H1 (cell line): ENCODE data around the gene CD248. TPM values are rescaled to one million over a fixed set of nuclear protein-coding genes. Genes with fewer than 3 reads are reported as not detected.

Source experiments
- CTCF ChIA-PET: fragments of 300-600 bp; sonication (Branson Sonifier 250); formaldehyde crosslinking; loops from one replicate; lab custom pipeline; 2021; ENCODE audit not compliant: partially characterized antibody; lab: Charles Lee
- POLR2A ChIA-PET: fragments of 300-600 bp; sonication (Branson Sonifier 250); formaldehyde crosslinking; loops from one replicate; lab custom pipeline; 2021; ENCODE audit warnings: inconsistent platforms; ENCODE audit not compliant: partially characterized antibody; lab: Charles Lee
- DNase-seq, 2 experiments: peaks; one replicate each; pipeline versions ENCODE4 v3.0.0 to v3.0.0-alpha.2; 2010 to 2022; ENCODE audit warnings: low spot score in 2 of 2, low read depth in 1 of 2, mixed read lengths in 1 of 2
- FAIRE-seq: peaks from 2 replicates; lab custom pipeline; 2011; peaks lifted over from hg19 to GRCh38; lab: Jason Lieb, UNC
- H2AFZ ChIP-seq: 2 replicates; pipeline ENCODE4 v1.8.1; 2012; ENCODE audit warnings: low read length, inconsistent platforms
- H2AK5ac ChIP-seq: 2 replicates; pipeline ENCODE4 v1.6.1; 2013; ENCODE audit warnings: low read depth, low read length
- H2BK120ac ChIP-seq: replicated peaks from 2 replicates; pipeline ENCODE3; 2013; ENCODE audit warnings: low read depth, low read length, inconsistent platforms
- H2BK12ac ChIP-seq: 2 replicates; pipeline ENCODE4 v1.6.1; 2013; ENCODE audit warnings: low read depth, low read length
- H2BK15ac ChIP-seq: 2 replicates; pipeline ENCODE4 v1.6.1; 2013; ENCODE audit warnings: low read length
- H2BK20ac ChIP-seq: 2 replicates; pipeline ENCODE4 v1.6.1; 2013; ENCODE audit warnings: low read length
- H2BK5ac ChIP-seq: 2 replicates; pipeline ENCODE4 v1.6.1; 2013; ENCODE audit warnings: low read depth, low read length
- H3K14ac ChIP-seq: 2 replicates; pipeline ENCODE4 v1.6.1; 2013; ENCODE audit warnings: inconsistent platforms; ENCODE audit not compliant: insufficient read length
- H3K18ac ChIP-seq: 2 replicates; pipeline ENCODE4 v1.6.1; 2013; ENCODE audit warnings: low read length; ENCODE audit errors: extremely low read depth
- H3K23ac ChIP-seq: 2 replicates; pipeline ENCODE4 v1.6.1; 2013; ENCODE audit warnings: inconsistent platforms; ENCODE audit not compliant: insufficient read length
- H3K23me2 ChIP-seq: 2 replicates; pipeline ENCODE4 v1.6.1; 2013; ENCODE audit warnings: low read depth, low read length
- H3K27ac ChIP-seq: 2 replicates; pipeline ENCODE4 v1.6.1; 2011; ENCODE audit warnings: low read depth, low read length, inconsistent platforms
- H3K27me3 ChIP-seq, 4 experiments: replicated peaks in 1 of 4; 1 replicate in 1 of 4; 2 replicates in 3 of 4; pipeline versions ENCODE4 v1.6.1 to v1.8.1; 2011 to 2013; ENCODE audit warnings: low read length in 3 of 4, mild to moderate bottlenecking in 3 of 4, inconsistent platforms in 2 of 4, mixed read lengths in 2 of 4, moderate library complexity in 1 of 4; ENCODE audit not compliant: control insufficient read depth in 3 of 4, insufficient read depth in 3 of 4; ENCODE audit errors: extremely low read depth in 1 of 4
- H3K36me3 ChIP-seq, 4 experiments: 2 replicates each; pipeline versions ENCODE4 v1.6.1 to v1.8.1; 2011 to 2013; ENCODE audit warnings: mild to moderate bottlenecking in 4 of 4, low read length in 3 of 4, moderate library complexity in 2 of 4, control low read depth in 1 of 4, inconsistent platforms in 1 of 4; ENCODE audit not compliant: insufficient read depth in 4 of 4, control insufficient read depth in 2 of 4
- H3K4ac ChIP-seq: replicated peaks from 2 replicates; pipeline ENCODE3; 2013; ENCODE audit warnings: low read length, low read depth, mixed read lengths, inconsistent platforms; ENCODE audit not compliant: insufficient read length
- H3K4me1 ChIP-seq, 4 experiments: replicated peaks in 1 of 4; 1 replicate in 1 of 4; 2 replicates in 3 of 4; pipeline versions ENCODE4 v1.6.1 to v1.8.1; 2011 to 2013; ENCODE audit warnings: low read length in 3 of 4, inconsistent platforms in 2 of 4, mixed read lengths in 1 of 4; ENCODE audit not compliant: insufficient read depth in 4 of 4, control insufficient read depth in 3 of 4
- H3K4me2 ChIP-seq, 2 experiments: 2 replicates each; pipeline versions ENCODE4 v1.6.1 to v1.8.1; 2011 to 2013; ENCODE audit warnings: low read depth in 2 of 2, low read length in 2 of 2, control low read depth in 1 of 2, inconsistent platforms in 1 of 2, mild to moderate bottlenecking in 1 of 2; ENCODE audit not compliant: insufficient read depth in 1 of 2
- H3K4me3 ChIP-seq, 4 experiments: fragments of 200-600, 300-600 bp in 1 of 4; sonication (generic), shearing (Covaris generic), sonication (Bioruptor Twin) in 1 of 4; 2 replicates each; pipeline versions ENCODE4 v1.5.1 to v1.8.1; 2011 to 2016; ENCODE audit warnings: low read length in 4 of 4, low read depth in 3 of 4, control low read depth in 2 of 4, inconsistent platforms in 2 of 4, mild to moderate bottlenecking in 2 of 4, mixed read lengths in 1 of 4, moderate library complexity in 1 of 4; ENCODE audit not compliant: insufficient read depth in 2 of 4; ENCODE audit errors: extremely low read depth in 1 of 4
- H3K56ac ChIP-seq: replicated peaks from 2 replicates; pipeline ENCODE3; 2013; ENCODE audit warnings: low read depth, mild to moderate bottlenecking, mixed read lengths, low read length, inconsistent platforms; ENCODE audit not compliant: insufficient read length
- H3K79me1 ChIP-seq: 2 replicates; pipeline ENCODE4 v1.6.1; 2013; ENCODE audit warnings: low read depth, low read length, control low read depth
- H3K79me2 ChIP-seq, 2 experiments: 2 replicates each; pipeline versions ENCODE4 v1.6.1 to v1.8.1; 2012 to 2013; ENCODE audit warnings: low read length in 2 of 2, mild to moderate bottlenecking in 2 of 2, inconsistent platforms in 1 of 2; ENCODE audit not compliant: insufficient read depth in 2 of 2, control insufficient read depth in 1 of 2
- H3K9ac ChIP-seq, 4 experiments: replicated peaks in 1 of 4; 1 replicate in 1 of 4; 2 replicates in 3 of 4; pipeline versions ENCODE4 v1.6.1 to v1.8.1; 2011 to 2013; ENCODE audit warnings: low read depth in 3 of 4, low read length in 3 of 4, control low read depth in 2 of 4, mild to moderate bottlenecking in 2 of 4, moderate library complexity in 2 of 4, inconsistent platforms in 1 of 4; ENCODE audit errors: extremely low read depth in 1 of 4
- H3K9me3 ChIP-seq, 2 experiments: 2 replicates each; pipeline versions ENCODE4 v1.6.1 to v1.8.1; 2012 to 2013; ENCODE audit warnings: mild to moderate bottlenecking in 2 of 2, moderate library complexity in 2 of 2, control low read depth in 1 of 2, inconsistent platforms in 1 of 2, low read depth in 1 of 2, low read length in 1 of 2, mixed read lengths in 1 of 2; ENCODE audit not compliant: insufficient read depth in 2 of 2
- H4K20me1 ChIP-seq, 2 experiments: replicated peaks in 1 of 2; 2 replicates each; pipeline versions ENCODE3 to v1.8.1; 2011 to 2013; ENCODE audit warnings: inconsistent platforms in 2 of 2, low read length in 2 of 2, mild to moderate bottlenecking in 1 of 2; ENCODE audit not compliant: insufficient read depth in 2 of 2, control insufficient read depth in 1 of 2
- H4K5ac ChIP-seq: 2 replicates; pipeline ENCODE4 v1.6.1; 2013; ENCODE audit warnings: low read length, low read depth, mixed read lengths, inconsistent platforms; ENCODE audit not compliant: insufficient read length
- H4K8ac ChIP-seq: 2 replicates; pipeline ENCODE4 v1.8.0; 2013; ENCODE audit warnings: mild to moderate bottlenecking, moderate library complexity, low read length, inconsistent platforms; ENCODE audit not compliant: insufficient read depth; ENCODE audit errors: extremely low read depth
- H4K91ac ChIP-seq: replicated peaks from 2 replicates; pipeline ENCODE3; 2013; ENCODE audit warnings: low read length, mixed read lengths, inconsistent platforms; ENCODE audit not compliant: insufficient read length
- ASH2L ChIP-seq: fragments of 200-600, 300-600 bp; sonication (generic); IDR thresholded peaks from one replicate; pipeline ENCODE4 v1.7.1; 2017; ENCODE audit warnings: low read length
- CREB1 ChIP-seq: IDR thresholded peaks from 2 replicates; pipeline ENCODE4 v1.6.1; 2012; ENCODE audit warnings: inconsistent platforms
- EZH2 ChIP-seq: fragments of 200-600 bp; sonication (generic); IDR thresholded peaks from 2 replicates; pipeline ENCODE4 v1.7.1; 2012; ENCODE audit warnings: low read depth, mild to moderate bottlenecking, moderate library complexity, low read length, inconsistent platforms; ENCODE audit not compliant: severe bottlenecking
- RAD21 ChIP-seq, 2 experiments: IDR thresholded peaks in 1 of 2; conservative IDR thresholded peaks in 1 of 2; 2 replicates each; pipeline ENCODE4 v1.6.1; 2011; ENCODE audit warnings: low read depth in 2 of 2, low read length in 2 of 2, improper control_type of control experiment in 1 of 2, inconsistent platforms in 1 of 2, mild to moderate bottlenecking in 1 of 2, moderate library complexity in 1 of 2
- SUZ12 ChIP-seq: fragments of 200-600 bp; sonication (generic); IDR thresholded peaks from 2 replicates; pipeline ENCODE4 v1.6.1; 2012; ENCODE audit warnings: mild to moderate bottlenecking, inconsistent platforms, low read length, moderate library complexity, mixed read lengths
- WGBS, 2 experiments: shearing (Covaris generic) in 1 of 2; methylation state at CpG; one replicate each; pipeline versions ENCODE4 v1.1.6 to v1.1.7; 2013 to 2015; ENCODE audit warnings: low lambda C conversion rate in 2 of 2, mixed read lengths in 2 of 2, inconsistent platforms in 1 of 2, low coverage in 1 of 2, missing lambda C conversion rate in 1 of 2; ENCODE audit not compliant: insufficient replicate concordance in 2 of 2, insufficient coverage in 1 of 2, insufficient read length in 1 of 2; ENCODE audit errors: extremely low coverage in 1 of 2, missing lambda C conversion rate in 1 of 2; 5-methylcytosine and 5-hydroxymethylcytosine counted together
- polyA plus RNA-seq, 7 experiments: library from polyadenylated mRNA; depleted of rRNA in 3 of 7; stranded (reverse) in 5 of 7; unstranded in 2 of 7; fragments of >200 nt in 5 of 7; fragments of 200-250 nt in 2 of 7; gene quantifications; 1 replicate in 5 of 7; 2 replicates in 1 of 7; 4 replicates in 1 of 7; pipeline versions ENCODE4 v1.2.1 to v1.2.3, GENCODE V29; 2011 to 2013; ENCODE audit warnings: missing spikeins in 2 of 7, mixed read lengths in 2 of 7
- total RNA-seq: library from RNA; stranded (reverse); fragmentation: NEBNext Ultra II Directional; extraction: Animal tissue kit (Norgen Biotek cat#: 25700); gene quantifications from 2 replicates; pipeline ENCODE4 v1.2.1, GENCODE V29; 2021

The CD248 gene
- total and polyA plus RNA-seq, 2 of the 8 experiments (the other 6 are each of a cell fraction or from before 2014, with no cell fraction given): 2.7 to 3.9 TPM

GRCh38 chr11:66267039-66267378, 49.8 kb downstream of the CD248 start:
- Histone ChIP-seq H3K27ac (no peak overlapping the region), H3K79me1 (peaks cover 6% of the 10 kb centered on the region; the same call in 1 of the 2 replicates), H2AFZ (no peak overlapping the region), H3K36me3 (peaks cover 11 to 21% (median 17%) of the 10 kb centered on the region in 4 experiments; a peak in 7 of 8 replicates), H4K20me1 (peaks cover 5 to 17% of the 10 kb centered on the region in 2 experiments), H2BK20ac (no peak overlapping the region), H2BK15ac (no peak overlapping the region), H4K5ac (no peak overlapping the region), H3K23me2 (peaks cover 9% of the 10 kb centered on the region), H3K27me3 (no peaks in the 10 kb centered on the region), H3K23ac (no peak overlapping the region), H4K91ac (no peak overlapping the region), H3K4ac (peak overlapping the region; percentile 38), H3K14ac (no peak overlapping the region), H3K79me2 (peaks cover 0 to 13% of the 10 kb centered on the region in 2 experiments; a peak in 2 of 4 replicates), H2BK12ac (no peak overlapping the region), H3K9ac (no peak overlapping the region; a peak in 1 of 7 replicates), H3K4me2 (peak overlapping the region; percentile 88 to 96), H3K4me1 (peaks cover 0 to 5% (median 3%) of the 10 kb centered on the region in 4 experiments; a peak in 5 of 7 replicates), H2BK120ac (no peak overlapping the region), H3K56ac (no peak overlapping the region), H2AK5ac (no peak overlapping the region), H3K9me3 (no peaks in the 10 kb centered on the region), H4K8ac (0 out of 2 replicates have a peak overlapping the region, but pooled peaks have one; percentile 51), H3K4me3 (peak overlapping the region; percentile 57 to 91 (median 72); a peak in 6 of 8 replicates), H3K18ac (no peak overlapping the region), H2BK5ac (no peak overlapping the region; the same call in 1 of the 2 replicates)
- FAIRE-seq: no peak
- DNase-seq: no peak
- 44% methylated on average over 13 of the region's 13 CpGs; no CpG with 5 or more reads in 1 of the 2 experiments for WGBS, 2 experiments
- ChIA-PET CTCF (interaction anchor here (0.6 to 2.3 kb wide), 16 partner anchors 8 to 222 kb away, joined by 3 to 12 read pairs (median 4); partner anchors contain the start of gene YIF1A), POLR2A (interaction anchor here (0.8 to 9.0 kb wide), 10 partner anchors 14 to 198 kb away, joined by 3 to 125 read pairs (median 5); partner anchors contain the start of genes CNIH2, RIN1 and YIF1A)
- TF ChIP-seq ASH2L: no peak
- no peak for TF ChIP-seq RAD21 (IDR thresholded peaks at IDR 0.05 in 1 of 2, conservative IDR thresholded peaks at IDR 0.05 in 1 of 2; ENCODE audit: low read depth in 2 of 2, low read length in 2 of 2)
- no peak for TF ChIP-seq SUZ12
- TF ChIP-seq EZH2: no peak
- no peak for TF ChIP-seq CREB1
